Immature natural killer cell (primary cell): Measurements from ENCODE around the gene ADAM33. TPM values are rescaled to one million over a fixed set of nuclear protein-coding genes. Genes with fewer than 3 reads are reported as not detected.

ENCODE experiments used
- DNase-seq, 3 donors: peaks; one replicate each; pipeline ENCODE4 v3.0.0; 2022; ENCODE audit warnings: mixed read lengths in 1 of 3
- H3K27ac Mint-ChIP-seq, 6 donors: one replicate each; pipeline ENCODE4 v1.8.0; 2020; ENCODE audit warnings: mixed read lengths in 6 of 6, mild to moderate bottlenecking in 5 of 6, inconsistent platforms in 4 of 6, moderate library complexity in 3 of 6
- H3K27me3 Mint-ChIP-seq, 3 donors: one replicate each; pipeline ENCODE4 v1.8.0; 2020 to 2021; ENCODE audit warnings: low read depth in 3 of 3, mild to moderate bottlenecking in 3 of 3, mixed read lengths in 3 of 3, moderate library complexity in 3 of 3, inconsistent platforms in 1 of 3
- H3K36me3 Mint-ChIP-seq, 3 donors: one replicate each; pipeline ENCODE4 v1.8.0; 2020; ENCODE audit warnings: mixed read lengths in 3 of 3, inconsistent platforms in 2 of 3, mild to moderate bottlenecking in 2 of 3
- H3K4me1 Mint-ChIP-seq, 2 donors: one replicate each; pipeline ENCODE4 v1.8.0; 2020; ENCODE audit warnings: inconsistent platforms in 2 of 2, mild to moderate bottlenecking in 2 of 2, mixed read lengths in 2 of 2, moderate library complexity in 1 of 2
- H3K4me3 Mint-ChIP-seq, 5 donors: one replicate each; pipeline ENCODE4 v1.8.0; 2020; ENCODE audit warnings: mild to moderate bottlenecking in 5 of 5, mixed read lengths in 5 of 5, inconsistent platforms in 3 of 5, moderate library complexity in 3 of 5
- H3K9me3 Mint-ChIP-seq, 6 donors: one replicate each; pipeline ENCODE4 v1.8.0; 2020; ENCODE audit warnings: mild to moderate bottlenecking in 6 of 6, mixed read lengths in 6 of 6, inconsistent platforms in 4 of 6, moderate library complexity in 3 of 6
- polyA plus RNA-seq, 3 donors: library from polyadenylated mRNA; unstranded; fragments of 300-500 nt; fragmentation: Illumina TruSeq; gene quantifications; one replicate each; pipeline ENCODE4 v1.2.3, GENCODE V29; 2021

ADAM33 gene
- polyA plus RNA-seq, 3 donors from 2014 or later = not detected

- no peaks in the 10 kb centered on the region for H3K36me3 Mint-ChIP-seq
- no peaks in the 10 kb centered on the region for H3K9me3 Mint-ChIP-seq
- H3K27me3 Mint-ChIP-seq = peaks cover 6 to 10% (median 6%) of the 10 kb centered on the region in 3 donors
- H3K27ac Mint-ChIP-seq = no peak overlapping the region
- no peak for DNase-seq
- no peak overlapping the region for H3K4me3 Mint-ChIP-seq
- H3K4me1 Mint-ChIP-seq = no peaks in the 10 kb centered on the region
These were observed 5.8 kb upstream of the ADAM33 start for GRCh38 chr20:3687655-3688054.

GRCh38 chr20:3686867-3687321, 5.1 kb upstream of the ADAM33 start:
- H3K36me3 Mint-ChIP-seq = no peaks in the 10 kb centered on the region
- H3K27me3 Mint-ChIP-seq = peaks cover 6 to 10% (median 6%) of the 10 kb centered on the region in 3 donors
- no peak overlapping the region for H3K27ac Mint-ChIP-seq
- DNase-seq = no peak
- H3K4me1 Mint-ChIP-seq = no peaks in the 10 kb centered on the region
- H3K9me3 Mint-ChIP-seq = no peaks in the 10 kb centered on the region
- no peak overlapping the region for H3K4me3 Mint-ChIP-seq

GRCh38 chr20:3686421-3686820, 4.6 kb upstream of the ADAM33 start:
- no peaks in the 10 kb centered on the region for H3K36me3 Mint-ChIP-seq
- no peaks in the 10 kb centered on the region for H3K4me1 Mint-ChIP-seq
- no peak for DNase-seq
- peaks cover 6 to 10% (median 6%) of the 10 kb centered on the region in 3 donors for H3K27me3 Mint-ChIP-seq
- no peaks in the 10 kb centered on the region for H3K9me3 Mint-ChIP-seq
- H3K4me3 Mint-ChIP-seq = no peak overlapping the region
- H3K27ac Mint-ChIP-seq = no peak overlapping the region

- no peak for DNase-seq
- Mint-ChIP-seq H3K9me3 (no peaks in the 10 kb centered on the region), H3K4me3 (no peak overlapping the region), H3K27ac (no peak overlapping the region), H3K36me3 (no peaks in the 10 kb centered on the region), H3K4me1 (no peaks in the 10 kb centered on the region), H3K27me3 (peaks cover 4 to 13% (median 11%) of the 10 kb centered on the region in 3 donors)
These were observed 3.5 kb upstream of the ADAM33 start for GRCh38 chr20:3685341-3685740.

- no peak for DNase-seq
- peaks cover 2 to 17% (median 16%) of the 10 kb centered on the region in 3 donors for H3K27me3 Mint-ChIP-seq
- H3K4me3 Mint-ChIP-seq = peak overlapping the region in 1 of 5 donors; percentile 5
- H3K27ac Mint-ChIP-seq = no peak overlapping the region
- H3K4me1 Mint-ChIP-seq = peaks cover 3 to 4% of the 10 kb centered on the region in 2 donors
- H3K36me3 Mint-ChIP-seq = no peaks in the 10 kb centered on the region
- H3K9me3 Mint-ChIP-seq = no peaks in the 10 kb centered on the region
These were observed 369 bp downstream of the ADAM33 start for GRCh38 chr20:3681352-3681930.

GRCh38 chr20:3680701-3681351, 984 bp downstream of the ADAM33 start:
- DNase-seq = no peak
- Mint-ChIP-seq H3K27ac (no peak overlapping the region), H3K4me3 (no peak overlapping the region), H3K9me3 (no peaks in the 10 kb centered on the region), H3K36me3 (no peaks in the 10 kb centered on the region), H3K4me1 (peaks cover 3 to 4% of the 10 kb centered on the region in 2 donors), H3K27me3 (peaks cover 0 to 17% (median 16%) of the 10 kb centered on the region in 3 donors)

GRCh38 chr20:3679749-3680700, 1.8 kb downstream of the ADAM33 start:
- peaks cover 0 to 16% (median 16%) of the 10 kb centered on the region in 3 donors for H3K27me3 Mint-ChIP-seq
- no peak overlapping the region for H3K4me3 Mint-ChIP-seq

GRCh38 chr20:3678856-3679720, 2.7 kb downstream of the ADAM33 start:
- no peak overlapping the region for H3K4me3 Mint-ChIP-seq
- peaks cover 3 to 18% (median 14%) of the 10 kb centered on the region in 3 donors for H3K27me3 Mint-ChIP-seq
- no peaks in the 10 kb centered on the region for H3K9me3 Mint-ChIP-seq
- no peak for DNase-seq
- H3K36me3 Mint-ChIP-seq = no peaks in the 10 kb centered on the region
- peaks cover 3 to 4% of the 10 kb centered on the region in 2 donors for H3K4me1 Mint-ChIP-seq
- H3K27ac Mint-ChIP-seq = no peak overlapping the region

More at GRCh38 chr20:3679749-3680700, 1.8 kb downstream of the ADAM33 start:
- Mint-ChIP-seq H3K4me1 (peaks cover 3 to 4% of the 10 kb centered on the region in 2 donors), H3K36me3 (no peaks in the 10 kb centered on the region), H3K9me3 (no peaks in the 10 kb centered on the region), H3K27ac (no peak overlapping the region)
- DNase-seq = no peak

- Mint-ChIP-seq H3K27me3 (peaks cover 3 to 16% (median 10%) of the 10 kb centered on the region in 3 donors), H3K9me3 (no peaks in the 10 kb centered on the region), H3K27ac (no peak overlapping the region), H3K4me1 (peaks cover 3 to 4% of the 10 kb centered on the region in 2 donors), H3K4me3 (no peak overlapping the region), H3K36me3 (no peaks in the 10 kb centered on the region)
- DNase-seq = no peak
These were observed 3.6 kb downstream of the ADAM33 start for GRCh38 chr20:3678198-3678597.

- Mint-ChIP-seq H3K4me3 (no peak overlapping the region), H3K27me3 (peaks cover 7 to 19% (median 11%) of the 10 kb centered on the region in 3 donors), H3K4me1 (peaks cover 4 to 5% of the 10 kb centered on the region in 2 donors), H3K9me3 (no peaks in the 10 kb centered on the region), H3K27ac (no peak overlapping the region), H3K36me3 (no peaks in the 10 kb centered on the region)
- no peak for DNase-seq
These were observed 4.1 kb downstream of the ADAM33 start for GRCh38 chr20:3677733-3678132.

- DNase-seq = no peak
- H3K4me3 Mint-ChIP-seq = no peak overlapping the region
- no peaks in the 10 kb centered on the region for H3K9me3 Mint-ChIP-seq
- no peaks in the 10 kb centered on the region for H3K36me3 Mint-ChIP-seq
- peaks cover 11 to 17% (median 12%) of the 10 kb centered on the region in 3 donors for H3K27me3 Mint-ChIP-seq
- peaks cover 4 to 5% of the 10 kb centered on the region in 2 donors for H3K4me1 Mint-ChIP-seq
- H3K27ac Mint-ChIP-seq = no peak overlapping the region
These were observed 6.6 kb downstream of the ADAM33 start for GRCh38 chr20:3674995-3675900.

- no peak for DNase-seq
- peaks cover 4 to 5% of the 10 kb centered on the region in 2 donors for H3K4me1 Mint-ChIP-seq
- no peaks in the 10 kb centered on the region for H3K36me3 Mint-ChIP-seq
- H3K27ac Mint-ChIP-seq = no peak overlapping the region
- H3K9me3 Mint-ChIP-seq = no peaks in the 10 kb centered on the region
- peaks cover 11 to 15% (median 14%) of the 10 kb centered on the region in 3 donors for H3K27me3 Mint-ChIP-seq
- no peak overlapping the region for H3K4me3 Mint-ChIP-seq
These were observed 7.4 kb downstream of the ADAM33 start for GRCh38 chr20:3674447-3674846.
